GM18873 (cell line): ENCODE results near the gene RELA.
"Not testable (repeated sequence)": the region's sequence is repeated elsewhere in the genome, so short reads cannot be mapped to it uniquely, and the experiment has no call there.

Source experiments
- ATAC-seq: cut with Tn5 transposase; IDR thresholded peaks from one replicate; pipeline ENCODE4 v1.9.1; 2021; ENCODE audit warnings: mild to moderate bottlenecking, moderate library complexity, moderate number of reproducible peaks; ENCODE audit not compliant: unreplicated experiment, low FRiP score

RELA gene

GRCh38 chr11:65662799-65663638, at the start of gene RELA:
RELA (minus strand) TSS chr11:65662916; CDS start chr11:65662832, 84 bp downstream.
- peak; percentile 74 for ATAC-seq

GRCh38 chr11:65711785-65712632, 49.3 kb upstream of the RELA start, which contains the start of gene KAT5:
KAT5 (plus strand) TSS chr11:65712252; CDS start chr11:65712268, 16 bp downstream.
- ATAC-seq, result peak; percentile 77

GRCh38 chr11:65710421-65710820, 47.7 kb upstream of the RELA start:
- no peak for ATAC-seq

GRCh38 chr11:65709661-65710060, 46.9 kb upstream of the RELA start:
- ATAC-seq, result no peak

GRCh38 chr11:65708451-65708850, 45.7 kb upstream of the RELA start:
- ATAC-seq, result no peak

GRCh38 chr11:65707002-65707401, 44.3 kb upstream of the RELA start:
- ATAC-seq, result not testable (repeated sequence)

- not testable (repeated sequence) for ATAC-seq
These were observed 43.6 kb upstream of the RELA start for GRCh38 chr11:65706303-65706763.

- no peak for ATAC-seq
These were observed 41.1 kb upstream of the RELA start for GRCh38 chr11:65703846-65704245.

- no peak for ATAC-seq
These were observed 39.0 kb upstream of the RELA start for GRCh38 chr11:65701686-65702085.

- ATAC-seq, result no peak
These were observed 37.7 kb upstream of the RELA start for GRCh38 chr11:65700399-65700798.

GRCh38 chr11:65699306-65699705, 36.6 kb upstream of the RELA start:
- no peak for ATAC-seq

- ATAC-seq, result no peak
These were observed 35.5 kb upstream of the RELA start for GRCh38 chr11:65698205-65698604.

- no peak for ATAC-seq
These were observed 34.3 kb upstream of the RELA start for GRCh38 chr11:65696802-65697552.

- ATAC-seq, result no peak
These were observed 32.9 kb upstream of the RELA start for GRCh38 chr11:65695459-65696241.

GRCh38 chr11:65692367-65692766, 29.7 kb upstream of the RELA start:
- ATAC-seq, result no peak

- ATAC-seq, result not testable (repeated sequence)
These were observed 29.1 kb upstream of the RELA start for GRCh38 chr11:65691847-65692246.

- no peak for ATAC-seq
These were observed 23.3 kb upstream of the RELA start for GRCh38 chr11:65685981-65686380.

- not testable (repeated sequence) for ATAC-seq
These were observed 20.8 kb upstream of the RELA start for GRCh38 chr11:65683480-65683879.

- ATAC-seq, result no peak
These were observed 17.6 kb upstream of the RELA start for GRCh38 chr11:65680192-65680743.
